GM19395 (cell line): ENCODE data around the gene FCSK.

Experiments used
- ATAC-seq: cut with Tn5 transposase; IDR thresholded peaks from one replicate; pipeline ENCODE4 v1.9.1; 2021; ENCODE audit warnings: mild to moderate bottlenecking, moderate library complexity; ENCODE audit not compliant: unreplicated experiment

The FCSK gene

GRCh38 chr16:70476272-70477020 is 22.1 kb downstream of the FCSK start:
- peak; percentile 94 for ATAC-seq

GRCh38 chr16:70478169-70478568 is 23.8 kb downstream of the FCSK start:
- no peak for ATAC-seq

- ATAC-seq: no peak
These were observed 24.5 kb downstream of the FCSK start for GRCh38 chr16:70478912-70479341.

GRCh38 chr16:70480127-70481105 is 26.0 kb downstream of the FCSK start:
- no peak for ATAC-seq

- no peak for ATAC-seq
These were observed 27.6 kb downstream of the FCSK start for GRCh38 chr16:70481929-70482536.

- no peak for ATAC-seq
These were observed 28.2 kb downstream of the FCSK start for GRCh38 chr16:70482624-70483023.

GRCh38 chr16:70483426-70483825 is 29.0 kb downstream of the FCSK start:
- peak; percentile 69 for ATAC-seq

GRCh38 chr16:70484867-70485266 is 30.5 kb downstream of the FCSK start:
- ATAC-seq: no peak

GRCh38 chr16:70490261-70490660 is 35.9 kb downstream of the FCSK start:
- ATAC-seq: no peak

- no peak for ATAC-seq
These were observed 39.4 kb downstream of the FCSK start for GRCh38 chr16:70493802-70494201.

- ATAC-seq: no peak
These were observed 39.9 kb downstream of the FCSK start for GRCh38 chr16:70494202-70494770.

- no peak for ATAC-seq
These were observed 40.4 kb downstream of the FCSK start for GRCh38 chr16:70494777-70495176.

GRCh38 chr16:70495425-70496182 is 41.2 kb downstream of the FCSK start:
- ATAC-seq: no peak

- ATAC-seq: no peak
These were observed 42.1 kb downstream of the FCSK start for GRCh38 chr16:70496513-70496912.

- no peak for ATAC-seq
These were observed 54.4 kb downstream of the FCSK start for GRCh38 chr16:70508752-70509151.

GRCh38 chr16:70510216-70510615 is 55.8 kb downstream of the FCSK start:
- no peak for ATAC-seq

GRCh38 chr16:70511833-70512232 is 57.4 kb downstream of the FCSK start:
- no peak for ATAC-seq

- no peak for ATAC-seq
These were observed 58.1 kb downstream of the FCSK start for GRCh38 chr16:70512456-70512855.

- no peak for ATAC-seq
These were observed 66.4 kb downstream of the FCSK start for GRCh38 chr16:70520612-70521297.
